Fibroblast of skin of left biceps (primary cell): Measurements from ENCODE around the gene PDXK.

Experiments
- DNase-seq, 2 experiments: peaks; one replicate each; pipeline ENCODE4 v3.0.0-alpha.2; 2013; ENCODE audit warnings: low read depth in 2 of 2

The PDXK gene

DNA sequence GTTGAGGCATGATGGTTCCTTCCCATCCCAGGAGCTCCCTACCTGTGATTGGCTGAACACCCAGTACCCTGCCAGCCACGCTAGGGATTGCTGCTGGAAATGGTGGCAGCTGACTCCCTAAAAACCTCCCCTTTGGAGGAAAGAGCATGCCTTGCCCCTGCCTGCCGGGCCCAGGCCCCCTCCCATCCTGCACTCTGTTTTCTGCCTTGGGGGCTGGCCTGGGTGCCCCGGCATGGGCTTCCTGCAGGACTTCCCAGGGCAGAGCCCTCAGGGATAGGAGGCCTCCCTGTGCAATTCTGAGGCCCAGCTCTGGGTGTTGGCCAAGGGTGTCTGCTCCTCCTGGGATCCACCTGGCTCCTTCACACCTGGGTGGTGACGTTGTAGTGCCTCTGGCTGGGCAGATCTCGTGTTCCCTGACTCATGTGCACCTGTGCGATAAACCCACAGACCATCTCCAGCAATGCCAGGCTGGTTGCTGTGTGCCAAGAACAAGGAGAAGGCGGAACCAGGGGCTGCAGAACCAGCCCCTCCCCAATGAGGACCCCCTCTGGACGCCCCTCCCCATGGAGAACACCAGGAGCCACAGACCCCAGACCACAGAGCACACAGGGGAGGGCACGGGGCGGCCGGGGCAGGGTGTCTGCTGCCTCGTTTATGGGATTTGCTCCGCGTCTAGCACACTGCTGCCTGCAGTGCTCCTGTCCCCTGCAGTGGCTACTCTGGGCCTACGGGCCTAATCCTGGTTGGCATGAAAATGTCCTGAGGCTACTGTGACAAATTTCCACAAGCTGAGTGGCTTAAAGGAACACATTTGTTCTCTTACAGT lies 43.6 kb downstream of the PDXK start:
- no peak for DNase-seq

DNA sequence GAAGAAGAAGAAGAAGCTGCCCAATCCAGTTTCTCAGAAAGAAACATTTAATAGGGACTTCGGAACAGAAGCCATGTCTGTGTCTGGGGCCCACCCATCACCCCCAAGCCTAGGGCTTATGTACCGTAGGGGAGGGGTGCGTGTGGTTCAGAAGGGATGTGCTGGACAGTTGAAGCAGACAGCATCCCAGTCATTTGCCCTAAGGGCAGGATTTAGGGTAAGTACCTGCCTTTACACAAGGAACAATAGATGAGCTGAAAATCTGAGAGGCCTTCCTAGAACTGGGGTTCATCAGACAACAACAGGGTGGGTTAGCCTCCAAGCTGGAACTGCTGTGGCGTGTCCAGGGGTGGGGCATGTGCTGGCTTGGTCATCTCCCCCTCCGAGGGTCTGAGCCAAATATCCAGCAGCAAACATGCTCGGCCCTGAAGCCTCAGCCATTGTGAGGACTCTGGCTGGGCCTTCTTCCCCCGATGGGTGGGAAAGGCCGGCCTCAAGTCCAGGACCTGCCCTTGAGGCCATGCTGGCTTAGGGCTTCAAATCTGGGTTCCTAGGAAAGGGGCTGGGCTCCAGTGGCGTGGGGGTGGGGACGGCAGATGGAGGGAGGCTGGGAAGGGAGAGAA lies 45.1 kb downstream of the PDXK start:
- DNase-seq: no peak

DNA sequence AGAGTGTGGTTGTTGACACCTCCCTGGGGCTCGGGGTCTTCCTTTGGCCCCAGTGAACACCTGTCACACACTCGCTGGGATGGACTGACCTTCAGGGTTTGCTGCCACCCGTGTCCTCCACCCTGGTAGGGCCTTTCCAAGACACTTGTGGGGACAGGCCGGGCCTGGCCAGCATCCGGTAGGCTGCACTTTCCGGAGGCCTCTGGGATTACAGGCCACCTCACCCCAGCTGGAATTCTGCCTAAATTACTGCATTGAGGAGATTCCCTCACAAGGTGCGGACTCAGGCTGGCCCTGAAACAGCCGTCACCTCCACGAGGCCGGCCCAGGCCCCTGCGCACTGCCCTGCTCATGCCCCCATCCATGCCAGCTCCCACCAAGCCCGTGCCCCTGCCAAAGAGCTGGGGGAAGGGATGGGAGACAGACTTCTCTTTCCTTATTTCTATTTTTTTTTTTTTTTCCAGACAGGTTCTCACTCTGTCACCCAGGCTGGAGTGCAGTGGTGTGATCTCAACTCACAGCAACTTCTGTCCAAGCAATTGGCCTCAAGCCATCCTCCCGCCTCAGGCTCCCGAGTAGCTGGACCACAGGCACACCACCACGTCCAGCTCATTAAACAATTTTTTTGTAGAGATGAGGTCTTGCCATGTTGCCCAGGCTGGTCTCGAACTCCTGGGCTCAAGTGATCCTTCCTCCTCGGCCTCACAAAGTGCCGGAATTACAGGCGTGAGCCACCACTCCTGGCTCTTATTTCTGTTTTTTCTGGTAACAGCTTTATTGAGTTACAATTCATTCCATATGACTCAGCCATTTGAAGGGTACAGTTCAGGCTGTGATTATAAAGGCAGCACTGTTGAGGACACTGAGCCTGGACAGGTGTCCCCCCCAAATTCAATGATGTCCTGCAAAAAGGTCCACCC lies 45.9 kb downstream of the PDXK start:
- DNase-seq: no peak

DNA sequence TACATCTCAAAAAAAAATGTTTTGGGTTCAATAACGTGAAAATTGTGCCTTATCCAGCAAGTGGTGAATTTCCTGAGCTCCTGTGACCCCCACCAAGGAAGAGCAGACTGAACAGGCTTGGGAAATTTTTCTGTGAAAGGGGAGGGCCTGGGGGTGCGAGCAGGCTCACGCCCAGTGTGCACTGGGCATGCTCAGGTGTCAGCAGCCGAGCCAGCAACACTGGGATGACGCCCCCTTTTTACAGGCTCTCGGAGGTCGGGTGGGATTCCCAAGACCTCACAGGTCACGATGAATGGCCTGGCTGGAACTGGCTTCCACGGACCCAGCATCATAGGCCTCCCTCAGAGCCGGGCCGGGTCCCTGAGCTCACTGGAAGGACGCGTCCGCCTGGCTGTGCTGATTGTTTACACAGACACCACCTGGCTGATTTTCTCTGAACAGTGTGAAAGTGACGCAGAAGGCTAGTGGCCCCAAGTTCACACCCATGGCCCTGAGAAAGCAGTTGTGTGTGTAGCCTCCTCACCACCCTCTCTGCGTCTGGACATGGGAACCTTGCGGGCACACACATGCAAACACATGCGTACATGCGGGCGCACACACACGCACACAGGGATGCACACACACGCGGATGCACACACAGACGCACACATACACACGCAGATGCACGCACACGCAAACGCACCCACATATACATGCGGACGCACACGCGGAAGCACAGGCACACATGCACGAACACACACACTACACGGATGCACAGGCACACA lies 48.0 kb downstream of the PDXK start:
- DNase-seq: no peak

DNA sequence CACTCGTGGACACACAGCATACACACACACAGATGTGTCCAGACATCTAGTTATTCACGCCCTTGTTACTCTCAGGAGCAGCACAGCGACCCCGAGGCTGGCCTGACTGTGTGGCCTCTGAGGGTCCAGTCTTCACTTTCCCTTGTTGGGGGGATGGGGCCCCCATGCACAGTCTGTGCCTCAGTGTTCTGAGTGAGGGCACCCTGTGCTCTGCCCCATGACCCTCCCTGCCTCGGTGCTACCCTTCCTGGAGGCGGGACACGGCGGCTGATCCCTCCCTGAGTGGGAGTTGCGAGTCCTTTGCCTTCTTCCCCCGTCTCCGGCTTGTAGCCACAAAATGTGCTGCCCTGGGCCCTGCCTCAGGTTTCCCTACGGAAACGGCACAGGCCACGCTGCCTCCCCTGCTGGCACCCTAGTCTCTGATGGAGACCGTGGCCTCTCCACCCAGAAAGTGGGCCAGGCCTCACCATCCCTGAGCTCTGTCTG lies 48.6 kb downstream of the PDXK start:
- no peak for DNase-seq

DNA sequence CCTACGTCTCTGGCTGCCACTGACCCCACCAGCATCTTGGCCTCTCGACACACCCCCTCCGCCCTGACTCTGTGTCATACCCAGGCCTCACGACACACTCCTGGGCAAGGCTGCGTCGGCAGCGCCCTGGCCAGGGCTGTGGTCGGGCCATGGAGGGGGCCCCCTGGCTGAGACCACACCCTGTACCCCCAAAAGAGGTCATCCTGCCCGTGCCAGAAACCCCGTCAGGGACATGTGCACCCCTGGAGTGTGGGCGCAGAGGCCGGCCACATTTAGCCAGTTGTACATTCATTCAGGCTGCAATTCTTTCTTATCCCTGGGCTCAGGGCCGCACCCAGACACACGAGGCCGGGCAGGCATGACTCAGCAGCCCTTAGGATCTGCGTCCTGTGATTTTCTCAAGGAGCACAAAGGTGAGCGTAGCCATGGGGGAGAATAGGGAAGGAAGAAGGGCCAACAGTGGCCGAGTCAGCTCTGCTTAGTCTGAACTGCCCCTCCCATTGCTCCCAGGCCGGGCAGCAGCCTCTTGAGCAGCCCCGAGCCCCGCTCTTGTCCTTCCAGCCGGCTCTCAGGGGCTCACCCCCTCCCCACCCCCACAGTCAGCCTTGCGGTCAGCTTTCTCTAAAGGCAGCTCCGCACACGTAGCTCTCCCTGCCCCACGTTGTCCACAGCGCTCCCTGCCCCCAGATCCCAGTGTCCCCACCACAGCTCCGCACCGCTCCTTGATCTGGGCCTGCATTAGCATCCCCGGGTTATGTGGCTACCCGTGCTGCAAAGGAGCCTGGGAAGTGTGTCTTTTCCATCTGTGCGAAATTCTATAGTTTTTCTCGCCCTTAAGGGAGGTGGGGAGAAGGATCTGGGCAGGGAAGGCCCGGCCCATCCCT lies 49.3 kb downstream of the PDXK start:
- no peak for DNase-seq

DNA sequence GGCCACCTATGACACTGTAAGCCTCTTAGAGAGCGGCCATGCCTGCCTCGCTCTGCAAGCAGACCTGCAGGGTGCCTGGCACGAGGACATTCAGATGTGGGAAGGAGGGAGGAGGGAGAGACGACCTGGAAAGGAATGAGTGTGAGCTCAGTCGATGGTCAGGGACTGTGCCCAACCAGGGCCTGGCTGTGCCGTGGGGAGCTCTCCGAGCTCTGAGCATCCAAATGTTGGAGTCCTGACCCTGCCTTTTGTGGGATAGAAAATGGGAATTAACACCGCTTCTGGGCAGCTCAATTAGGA lies 49.9 kb downstream of the PDXK start:
- no peak for DNase-seq

DNA sequence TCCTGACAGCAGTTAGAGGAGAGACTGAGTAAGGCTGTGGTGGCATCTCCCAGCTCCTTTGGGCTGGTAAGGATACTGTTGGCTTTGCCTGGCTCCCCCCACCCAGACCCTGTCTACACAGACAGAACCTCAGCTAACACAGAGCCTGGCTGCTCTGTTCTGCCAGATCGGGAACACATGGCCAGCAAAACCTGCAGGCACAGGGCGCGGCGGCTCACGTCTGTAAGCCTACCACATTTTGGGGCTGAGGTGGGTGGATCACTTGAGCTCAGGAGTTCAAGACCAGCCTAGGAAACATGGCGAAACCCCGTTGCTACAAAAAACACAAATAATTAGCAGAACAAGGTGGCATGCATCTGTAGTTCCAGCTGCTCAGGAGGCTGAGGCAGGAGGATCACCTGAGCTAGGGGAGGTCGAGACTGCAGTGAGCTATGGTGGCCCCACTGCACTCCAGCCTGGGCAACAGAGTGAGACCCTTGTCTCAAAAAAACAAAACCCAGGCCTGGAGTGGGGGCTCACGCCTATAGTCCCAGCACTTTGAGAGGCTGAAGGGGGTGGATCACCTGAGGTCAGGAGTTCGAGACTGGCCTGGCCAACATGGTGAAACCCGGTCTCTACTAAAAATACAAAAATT lies 50.5 kb downstream of the PDXK start:
- DNase-seq: no peak

DNA sequence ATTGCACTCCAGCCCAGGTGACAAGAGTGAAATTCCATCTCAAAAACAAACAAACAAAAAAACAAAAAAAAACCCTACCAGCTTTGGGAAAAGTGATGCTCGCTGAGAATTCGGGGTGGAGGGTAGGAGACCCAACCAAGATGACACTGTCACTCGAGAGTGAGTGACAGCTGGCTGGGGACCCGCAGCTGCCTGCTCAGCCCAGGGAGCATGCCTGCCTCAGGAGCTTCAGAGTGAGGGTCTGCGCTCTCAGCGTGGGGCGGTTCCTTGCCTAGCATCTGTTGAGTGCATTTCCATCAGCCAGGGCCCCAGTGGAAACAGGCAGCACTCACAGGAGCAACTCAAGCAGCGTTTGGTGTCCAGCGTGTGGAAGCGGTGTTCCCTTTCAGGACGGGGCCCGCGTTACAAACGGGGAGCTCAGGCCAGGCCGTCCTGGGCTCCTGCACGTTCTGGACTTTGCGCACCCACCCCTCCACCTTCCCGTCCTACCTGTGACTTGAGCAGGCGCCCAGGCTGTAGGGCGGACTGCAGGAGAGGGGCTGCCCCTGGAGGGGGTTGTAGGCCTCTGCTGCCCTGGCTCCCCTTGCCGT lies 51.2 kb downstream of the PDXK start:
- DNase-seq: no peak

DNA sequence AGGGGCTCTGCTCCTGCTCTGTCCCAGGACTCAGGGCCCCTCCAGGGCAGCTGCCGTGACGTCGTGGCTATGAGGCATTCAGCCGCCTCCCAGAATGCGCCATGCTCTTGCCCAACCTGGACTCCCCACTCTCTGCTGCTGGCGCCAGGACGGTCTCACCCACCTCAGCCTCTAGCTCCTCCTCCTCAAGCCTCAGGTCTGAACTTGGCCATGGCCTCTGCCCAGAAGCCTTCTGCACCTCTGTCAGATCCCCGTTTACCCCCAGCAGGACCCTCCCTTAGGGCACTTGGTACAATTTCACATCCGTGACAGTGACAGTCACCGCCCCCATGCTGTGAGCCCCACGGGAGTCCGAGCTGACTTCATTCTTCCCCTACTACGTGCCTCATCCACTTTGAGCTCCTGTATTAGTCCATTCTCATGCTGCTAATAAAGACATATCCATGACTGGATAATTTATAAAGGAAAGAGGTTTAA lies 52.3 kb downstream of the PDXK start:
- no peak for DNase-seq

DNA sequence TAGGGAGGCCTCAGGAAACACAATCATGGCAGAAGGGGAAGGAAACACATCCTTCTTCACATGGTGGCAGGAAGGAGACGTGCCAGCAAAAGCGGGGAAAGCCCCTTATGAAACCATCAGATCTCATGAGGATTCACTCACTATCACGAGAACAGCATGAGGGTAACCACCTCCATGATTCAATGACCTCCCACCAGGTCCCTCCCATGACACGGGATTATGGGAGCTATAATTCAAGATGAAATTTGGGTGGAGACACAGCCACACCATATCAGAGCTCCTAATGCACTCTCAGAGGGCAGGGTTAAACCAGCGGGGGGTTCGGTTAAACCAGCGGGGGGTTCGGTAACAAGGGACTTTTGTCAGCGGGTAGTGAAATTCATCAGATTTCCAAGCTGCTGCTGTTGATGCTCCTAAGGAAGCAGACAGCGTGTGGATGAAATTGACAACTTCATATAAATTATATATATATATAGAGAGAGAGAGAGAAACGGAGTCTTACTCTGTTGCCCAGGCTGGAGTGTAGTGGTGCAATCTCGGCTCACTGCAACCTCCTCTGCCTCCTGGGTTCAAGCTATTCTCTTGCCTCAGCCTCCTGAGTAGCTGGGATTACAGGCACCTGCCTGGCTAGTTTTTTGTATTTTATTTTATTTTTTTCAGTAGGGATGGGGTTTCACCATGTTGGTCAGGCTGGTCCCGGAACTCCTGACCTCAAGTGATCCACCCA lies 52.9 kb downstream of the PDXK start:
- DNase-seq: no peak

DNA sequence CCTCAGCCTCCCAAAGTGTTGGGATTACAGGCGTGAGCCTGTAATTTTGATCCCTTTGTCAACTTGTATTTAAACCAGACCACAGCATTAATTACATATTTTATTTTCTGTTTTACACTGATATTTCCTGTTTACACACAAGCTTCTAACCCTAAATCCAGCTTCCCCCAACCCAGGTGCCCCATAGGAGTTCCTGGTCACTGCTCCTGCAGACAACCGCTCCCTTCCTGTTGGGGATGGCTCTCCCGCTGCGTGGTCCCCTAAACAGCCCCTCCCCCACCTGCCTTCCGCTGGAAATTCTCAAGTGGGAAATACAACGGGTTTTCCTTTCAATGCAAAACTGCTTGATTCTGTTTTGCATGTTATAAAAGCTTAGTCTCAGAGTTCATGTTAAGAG lies 53.5 kb downstream of the PDXK start:
- no peak for DNase-seq

DNA sequence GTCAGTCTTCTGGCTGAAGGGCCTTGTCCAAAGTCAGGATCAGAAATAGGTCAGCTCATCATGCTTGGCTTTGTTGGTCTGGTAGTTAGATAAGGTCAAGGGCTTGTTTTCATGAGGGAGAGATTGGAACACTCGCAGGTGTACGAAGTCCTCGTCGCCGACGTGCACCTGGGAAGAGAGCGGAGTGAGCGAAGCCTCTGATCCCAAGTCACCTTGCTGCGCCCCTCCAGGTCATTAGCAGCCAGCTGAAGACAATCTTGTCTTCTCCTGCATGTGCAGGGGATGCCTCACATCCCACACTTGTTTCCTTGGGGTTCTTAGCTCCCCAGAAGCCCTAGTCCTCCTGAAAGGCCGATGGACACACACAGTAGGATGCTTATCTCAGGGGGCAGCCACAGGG lies 55.2 kb downstream of the PDXK start:
- no peak for DNase-seq

DNA sequence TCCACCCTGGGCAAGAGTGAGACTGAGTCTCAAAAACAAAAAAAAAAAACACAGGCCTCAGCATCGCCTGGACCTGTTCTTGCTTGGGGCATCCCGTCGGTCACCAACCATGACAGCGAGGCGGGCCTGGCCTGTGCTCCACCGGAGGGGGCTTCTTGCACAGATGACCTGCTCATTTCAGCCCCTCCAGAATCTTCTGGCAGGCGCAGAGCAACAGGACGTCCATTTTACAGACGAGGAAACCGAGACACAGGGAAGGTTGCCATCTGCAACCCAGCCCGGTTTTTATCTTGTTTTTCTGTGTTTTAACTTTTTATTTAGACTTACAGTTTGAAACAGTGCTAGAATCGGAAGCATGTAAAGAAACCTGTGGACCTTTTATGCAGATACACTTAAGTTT lies 56.3 kb downstream of the PDXK start:
- DNase-seq: no peak

DNA sequence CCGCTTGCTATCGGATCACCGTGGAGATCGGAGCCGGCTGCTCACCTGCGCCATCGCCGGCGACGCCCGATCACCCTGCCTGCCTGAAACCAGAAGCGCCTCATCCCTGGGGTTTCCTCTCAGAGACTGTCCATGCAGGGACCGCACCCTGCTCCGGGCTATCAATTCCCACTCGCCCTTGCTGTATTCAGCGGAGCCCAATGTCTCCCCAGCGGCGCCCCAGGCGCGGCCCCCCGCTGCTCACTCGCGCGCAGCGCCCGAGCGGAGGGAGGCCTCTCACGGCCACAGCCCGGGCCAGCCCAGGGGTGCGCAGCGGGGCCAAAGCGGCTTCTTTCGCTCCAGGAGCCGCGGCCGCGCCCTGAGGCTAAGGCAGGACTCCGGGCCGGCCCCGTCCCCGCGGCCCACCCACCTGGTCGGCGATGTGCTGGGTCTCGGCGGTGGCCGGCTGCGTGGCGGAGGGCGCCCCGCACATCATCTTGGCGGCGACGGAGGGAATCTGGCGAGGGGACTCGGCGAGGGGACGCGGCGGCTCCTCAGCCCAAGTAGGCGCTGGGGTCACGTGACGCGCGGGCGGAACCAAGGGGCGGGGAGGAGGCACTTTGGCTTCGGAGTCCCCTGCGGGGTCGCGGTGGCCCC lies 57.0 kb downstream of the PDXK start, which contains the start of gene CSTB:
Gene CSTB (minus strand): TSS at position 514 of the 636 bp plus-strand sequence. CDS start 39 bp downstream, at position 475.
- DNase-seq: no peak

DNA sequence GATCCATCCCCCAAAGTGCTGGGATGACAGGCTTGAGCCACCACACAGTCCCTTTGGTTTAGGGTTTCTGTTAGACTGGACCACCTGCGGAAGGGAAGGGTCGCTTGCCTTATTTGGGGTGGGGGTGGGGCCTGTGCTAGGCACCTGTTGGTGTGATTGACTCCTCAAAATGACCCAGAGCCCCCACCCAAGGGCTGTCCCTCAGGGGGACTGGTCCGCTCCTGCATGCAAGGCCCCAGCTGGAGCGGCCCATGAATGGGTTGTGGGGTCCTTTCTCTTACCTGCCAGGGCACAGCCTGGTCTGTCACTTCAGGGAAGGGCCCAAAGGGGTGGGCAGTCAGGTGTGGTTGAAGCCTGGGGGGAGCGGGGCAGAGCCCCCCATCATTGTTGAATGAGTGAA lies 59.0 kb downstream of the PDXK start:
- no peak for DNase-seq

DNA sequence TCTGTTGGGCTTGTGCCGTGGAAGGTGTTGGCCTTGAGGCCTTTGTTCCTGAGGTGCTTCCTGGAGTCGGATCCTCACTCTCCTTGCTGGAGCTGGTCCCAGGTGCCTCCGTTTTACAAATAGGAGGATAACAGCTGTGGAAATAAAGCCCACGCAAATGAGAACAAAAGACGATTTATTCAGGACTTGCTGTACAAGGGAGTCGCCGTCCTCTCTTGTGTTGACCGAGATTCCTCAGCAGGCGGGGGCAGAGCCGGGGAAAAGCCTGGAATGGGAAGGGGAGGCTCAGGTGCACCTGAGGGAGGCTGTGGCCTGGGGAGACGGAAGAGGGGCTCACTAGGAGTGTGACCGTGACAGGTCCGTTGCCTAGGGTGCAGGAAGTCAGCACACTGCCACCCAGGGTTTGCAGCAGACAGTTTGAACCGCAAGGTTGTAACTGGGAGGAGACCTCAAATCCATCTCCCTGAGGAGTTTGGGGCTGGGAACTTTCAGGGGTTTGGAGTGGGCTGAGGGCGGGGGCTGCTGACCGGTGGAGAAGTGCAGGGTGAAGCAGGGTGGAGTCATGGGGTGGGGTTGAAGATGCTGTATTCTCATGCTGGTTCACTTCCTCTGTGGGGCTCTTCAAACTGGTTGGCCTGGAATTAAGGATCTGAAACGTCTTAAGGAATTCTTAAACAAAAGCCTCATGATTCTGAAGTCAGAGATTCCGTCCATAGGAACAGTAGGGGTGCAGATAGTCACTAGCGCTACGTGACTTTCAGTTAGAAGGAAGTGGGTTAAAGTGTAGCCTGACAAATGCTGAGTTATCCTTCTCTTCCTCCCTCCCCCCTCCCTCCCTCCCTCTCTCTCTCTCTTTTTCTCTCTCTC lies 59.8 kb downstream of the PDXK start:
- DNase-seq: no peak
